HepG2 (cell line): ENCODE measurements around the gene ZNF524. TPM values are rescaled to one million over a fixed set of nuclear protein-coding genes. Genes with fewer than 3 reads are reported as not detected.

Experiments used
- AGO2 ChIP-seq: fragments of 200-400 bp; formaldehyde crosslinking; optimal IDR thresholded peaks from 2 replicates; pipeline ENCODE3; 2017; ENCODE audit warnings: mild to moderate bottlenecking, low read depth, low read length, moderate library complexity
- DMAP1 ChIP-seq: IDR thresholded peaks from 2 replicates; pipeline ENCODE4 v1.6.1; 2016
- GATAD1 ChIP-seq: IDR thresholded peaks from 2 replicates; pipeline ENCODE4 v1.6.1; 2016; ENCODE audit warnings: missing genetic modification reagents, missing compliant biosample characterization
- GFI1 ChIP-seq: sonication (generic); formaldehyde crosslinking; IDR thresholded peaks from 2 replicates; pipeline ENCODE4 v1.5.0; 2020; ENCODE audit warnings: missing genetic modification reagents, mild to moderate bottlenecking, borderline replicate concordance
- GLMP ChIP-seq: sonication (generic); formaldehyde crosslinking; IDR thresholded peaks from 2 replicates; pipeline ENCODE4 v1.9.0; 2021; ENCODE audit warnings: missing genetic modification reagents, mild to moderate bottlenecking, borderline replicate concordance
- HMGXB4 ChIP-seq, 2 experiments: sonication (generic) in 1 of 2; formaldehyde crosslinking in 1 of 2; IDR thresholded peaks; 2 replicates each; pipeline versions ENCODE4 v1.4.0 to v1.6.1; 2018 to 2020; ENCODE audit warnings: missing genetic modification reagents in 2 of 2, borderline replicate concordance in 1 of 2, low read depth in 1 of 2, mild to moderate bottlenecking in 1 of 2, missing biosample characterization in 1 of 2
- KAT8 ChIP-seq: IDR thresholded peaks from 2 replicates; pipeline ENCODE4 v1.6.1; 2016; ENCODE audit warnings: missing genetic modification reagents, missing compliant biosample characterization
- NR1H2 ChIP-seq: sonication (generic); formaldehyde crosslinking; IDR thresholded peaks from 2 replicates; pipeline ENCODE4 v1.8.1; 2022; ENCODE audit warnings: low read depth, missing genetic modification reagents, borderline replicate concordance
- SMAD9 ChIP-seq: sonication (generic); formaldehyde crosslinking; IDR thresholded peaks from 2 replicates; pipeline ENCODE4 v1.5.1; 2020; ENCODE audit warnings: mild to moderate bottlenecking, missing genetic modification reagents
- SOX5 ChIP-seq: IDR thresholded peaks from 2 replicates; pipeline ENCODE4 v1.6.1; 2016; ENCODE audit warnings: borderline replicate concordance
- SPEN ChIP-seq: sonication (generic); formaldehyde crosslinking; IDR thresholded peaks from 2 replicates; pipeline ENCODE4 v1.5.1; 2020; ENCODE audit warnings: low read depth, mild to moderate bottlenecking, missing genetic modification reagents
- STAT5B ChIP-seq: sonication (generic); formaldehyde crosslinking; IDR thresholded peaks from 2 replicates; pipeline ENCODE4 v1.4.0; 2020; ENCODE audit warnings: missing genetic modification reagents
- ZNF10 ChIP-seq: sonication (generic); formaldehyde crosslinking; IDR thresholded peaks from 2 replicates; pipeline ENCODE4 v1.4.0; 2020; ENCODE audit warnings: mild to moderate bottlenecking, low read depth, missing genetic modification reagents, borderline replicate concordance
- ZNF101 ChIP-seq: sonication (generic); formaldehyde crosslinking; IDR thresholded peaks from 2 replicates; pipeline ENCODE4 v1.4.0; 2020; ENCODE audit warnings: mild to moderate bottlenecking, low read depth, missing genetic modification reagents, borderline replicate concordance
- ZNF746 ChIP-seq: sonication (generic); formaldehyde crosslinking; IDR thresholded peaks from 2 replicates; pipeline ENCODE4 v1.8.0; 2022; ENCODE audit warnings: mild to moderate bottlenecking, missing genetic modification reagents
- polyA plus RNA-seq, 8 experiments: library from polyadenylated mRNA; depleted of rRNA in 3 of 8; stranded (reverse) in 7 of 8; unstranded in 1 of 8; fragments of >200 nt; fragmentation: Illumina TruSeq in 4 of 8; extraction: Trizol in 4 of 8; gene quantifications; 2 replicates each; pipeline versions ENCODE4 v1.2.1 to v1.2.3, GENCODE V29; 2011 to 2016; ENCODE audit warnings: low read depth in 4 of 8, missing spikeins in 1 of 8, mixed read lengths in 1 of 8; ENCODE audit not compliant: insufficient read depth in 1 of 8
- total RNA-seq, 5 experiments: library from RNA; depleted of rRNA; stranded (reverse); fragments of >200 nt; fragmentation: Illumina TruSeq; extraction: Trizol; gene quantifications; 2 replicates each; pipeline ENCODE4 v1.2.3, GENCODE V29; 2016; ENCODE audit warnings: low read depth in 1 of 5
- TF ChIP-seq, protein P1 (sequence below): sonication (generic); formaldehyde crosslinking; IDR thresholded peaks from 2 replicates; pipeline ENCODE4 v1.9.0; 2021; ENCODE audit warnings: missing genetic modification reagents, borderline replicate concordance
- TF ChIP-seq, protein P2 (sequence below): sonication (generic); formaldehyde crosslinking; IDR thresholded peaks from 2 replicates; pipeline ENCODE4 v1.4.0; 2020; ENCODE audit warnings: missing genetic modification reagents, borderline replicate concordance
- TF ChIP-seq, protein P3 (sequence below): sonication (generic); formaldehyde crosslinking; IDR thresholded peaks from 2 replicates; pipeline ENCODE4 v1.8.0; 2022; ENCODE audit warnings: missing genetic modification reagents, mild to moderate bottlenecking, borderline replicate concordance

ZNF524 gene
- total and polyA plus RNA-seq, 2 of the 13 experiments (the other 11 are each of a cell fraction or from before 2014, with no cell fraction given), result 3.2 to 4.6 TPM

- no peak for TF ChIP-seq GLMP (CRISPR knock-in tag)
- TF ChIP-seq AGO2, result peak; percentile 62
- TF ChIP-seq ZNF746 (CRISPR knock-in tag), result 0 out of 2 replicates have a peak, but pooled peaks have one; percentile 40
- TF ChIP-seq STAT5B, result no peak
- no peak for TF ChIP-seq NR1H2 (CRISPR knock-in tag)
- TF ChIP-seq, protein P1, sequence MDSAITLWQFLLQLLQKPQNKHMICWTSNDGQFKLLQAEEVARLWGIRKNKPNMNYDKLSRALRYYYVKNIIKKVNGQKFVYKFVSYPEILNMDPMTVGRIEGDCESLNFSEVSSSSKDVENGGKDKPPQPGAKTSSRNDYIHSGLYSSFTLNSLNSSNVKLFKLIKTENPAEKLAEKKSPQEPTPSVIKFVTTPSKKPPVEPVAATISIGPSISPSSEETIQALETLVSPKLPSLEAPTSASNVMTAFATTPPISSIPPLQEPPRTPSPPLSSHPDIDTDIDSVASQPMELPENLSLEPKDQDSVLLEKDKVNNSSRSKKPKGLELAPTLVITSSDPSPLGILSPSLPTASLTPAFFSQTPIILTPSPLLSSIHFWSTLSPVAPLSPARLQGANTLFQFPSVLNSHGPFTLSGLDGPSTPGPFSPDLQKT (CRISPR knock-in tag), result no peak
- TF ChIP-seq, protein P2, sequence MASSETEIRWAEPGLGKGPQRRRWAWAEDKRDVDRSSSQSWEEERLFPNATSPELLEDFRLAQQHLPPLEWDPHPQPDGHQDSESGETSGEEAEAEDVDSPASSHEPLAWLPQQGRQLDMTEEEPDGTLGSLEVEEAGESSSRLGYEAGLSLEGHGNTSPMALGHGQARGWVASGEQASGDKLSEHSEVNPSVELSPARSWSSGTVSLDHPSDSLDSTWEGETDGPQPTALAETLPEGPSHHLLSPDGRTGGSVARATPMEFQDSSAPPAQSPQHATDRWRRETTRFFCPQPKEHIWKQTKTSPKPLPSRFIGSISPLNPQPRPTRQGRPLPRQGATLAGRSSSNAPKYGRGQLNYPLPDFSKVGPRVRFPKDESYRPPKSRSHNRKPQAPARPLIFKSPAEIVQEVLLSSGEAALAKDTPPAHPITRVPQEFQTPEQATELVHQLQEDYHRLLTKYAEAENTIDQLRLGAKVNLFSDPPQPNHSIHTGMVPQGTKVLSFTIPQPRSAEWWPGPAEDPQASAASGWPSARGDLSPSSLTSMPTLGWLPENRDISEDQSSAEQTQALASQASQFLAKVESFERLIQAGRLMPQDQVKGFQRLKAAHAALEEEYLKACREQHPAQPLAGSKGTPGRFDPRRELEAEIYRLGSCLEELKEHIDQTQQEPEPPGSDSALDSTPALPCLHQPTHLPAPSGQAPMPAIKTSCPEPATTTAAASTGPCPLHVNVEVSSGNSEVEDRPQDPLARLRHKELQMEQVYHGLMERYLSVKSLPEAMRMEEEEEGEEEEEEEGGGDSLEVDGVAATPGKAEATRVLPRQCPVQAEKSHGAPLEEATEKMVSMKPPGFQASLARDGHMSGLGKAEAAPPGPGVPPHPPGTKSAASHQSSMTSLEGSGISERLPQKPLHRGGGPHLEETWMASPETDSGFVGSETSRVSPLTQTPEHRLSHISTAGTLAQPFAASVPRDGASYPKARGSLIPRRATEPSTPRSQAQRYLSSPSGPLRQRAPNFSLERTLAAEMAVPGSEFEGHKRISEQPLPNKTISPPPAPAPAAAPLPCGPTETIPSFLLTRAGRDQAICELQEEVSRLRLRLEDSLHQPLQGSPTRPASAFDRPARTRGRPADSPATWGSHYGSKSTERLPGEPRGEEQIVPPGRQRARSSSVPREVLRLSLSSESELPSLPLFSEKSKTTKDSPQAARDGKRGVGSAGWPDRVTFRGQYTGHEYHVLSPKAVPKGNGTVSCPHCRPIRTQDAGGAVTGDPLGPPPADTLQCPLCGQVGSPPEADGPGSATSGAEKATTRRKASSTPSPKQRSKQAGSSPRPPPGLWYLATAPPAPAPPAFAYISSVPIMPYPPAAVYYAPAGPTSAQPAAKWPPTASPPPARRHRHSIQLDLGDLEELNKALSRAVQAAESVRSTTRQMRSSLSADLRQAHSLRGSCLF (CRISPR knock-in tag), result no peak
- no peak for TF ChIP-seq ZNF101 (CRISPR knock-in tag)
- TF ChIP-seq DMAP1 (CRISPR knock-in tag), result peak; percentile 35; the same call in 1 of the 2 replicates
- TF ChIP-seq GFI1 (CRISPR knock-in tag), result no peak
- TF ChIP-seq, protein P3, sequence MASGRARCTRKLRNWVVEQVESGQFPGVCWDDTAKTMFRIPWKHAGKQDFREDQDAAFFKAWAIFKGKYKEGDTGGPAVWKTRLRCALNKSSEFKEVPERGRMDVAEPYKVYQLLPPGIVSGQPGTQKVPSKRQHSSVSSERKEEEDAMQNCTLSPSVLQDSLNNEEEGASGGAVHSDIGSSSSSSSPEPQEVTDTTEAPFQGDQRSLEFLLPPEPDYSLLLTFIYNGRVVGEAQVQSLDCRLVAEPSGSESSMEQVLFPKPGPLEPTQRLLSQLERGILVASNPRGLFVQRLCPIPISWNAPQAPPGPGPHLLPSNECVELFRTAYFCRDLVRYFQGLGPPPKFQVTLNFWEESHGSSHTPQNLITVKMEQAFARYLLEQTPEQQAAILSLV (CRISPR knock-in tag), result no peak
- TF ChIP-seq ZNF10 (CRISPR knock-in tag), result no peak
- TF ChIP-seq GATAD1, result peak; percentile 77
- 0 out of 2 replicates have a peak, but pooled peaks have one; percentile 7 for TF ChIP-seq SOX5
- TF ChIP-seq SPEN (CRISPR knock-in tag), result peak; percentile 17; the same call in 1 of the 2 replicates
- TF ChIP-seq HMGXB4 (CRISPR knock-in tag; IDR thresholded peaks at IDR 0.05; ENCODE audit: borderline replicate concordance in 1 of 2, low read depth in 1 of 2), result peak in 1 of 2 experiments; percentile 17; a peak in 1 of 4 replicates
- TF ChIP-seq SMAD9, result no peak
- TF ChIP-seq KAT8 (CRISPR knock-in tag), result peak; percentile 70; the same call in 1 of the 2 replicates
These were observed 5.1 kb downstream of the ZNF524 start (continued) for GRCh38 chr19:55605207-55605636.
